Spinal cord (tissue), 10 donors: Measurements from ENCODE around the gene ELMOD3. TPM values are rescaled to one million over a fixed set of nuclear protein-coding genes. Genes with fewer than 3 reads are reported as not detected.
A peak's percentile ranks its signal among the peaks of the same experiment; 100 is the strongest.

Source experiments
- DNase-seq, 6 donors: peaks; one replicate each; pipeline versions ENCODE4 v3.0.0 to v3.0.0-alpha.2; 2013 to 2015; ENCODE audit warnings: low spot score in 6 of 6, low read depth in 4 of 6
- H3K27ac ChIP-seq: one replicate; pipeline ENCODE4 v1.5.1; 2013; ENCODE audit warnings: low read depth, low read length, control low read depth
- H3K27me3 ChIP-seq: one replicate; pipeline ENCODE4 v1.6.1; 2013; ENCODE audit warnings: low read length; ENCODE audit not compliant: control insufficient read depth, insufficient read depth
- H3K36me3 ChIP-seq: one replicate; pipeline ENCODE4 v1.6.1; 2013; ENCODE audit warnings: low read length; ENCODE audit not compliant: control insufficient read depth, insufficient read depth
- H3K4me1 ChIP-seq: one replicate; pipeline ENCODE4 v1.6.1; 2013; ENCODE audit warnings: low read length; ENCODE audit not compliant: control insufficient read depth, insufficient read depth
- H3K4me3 ChIP-seq: one replicate; pipeline ENCODE4 v1.5.1; 2013; ENCODE audit warnings: low read depth, low read length, control low read depth
- H3K9me3 ChIP-seq: one replicate; pipeline ENCODE4 v1.6.1; 2013; ENCODE audit warnings: low read length; ENCODE audit not compliant: control insufficient read depth, insufficient read depth
- WGBS: methylation state at CpG from one replicate; pipeline ENCODE4 v1.1.5; 2013; ENCODE audit warnings: missing lambda C conversion rate; ENCODE audit not compliant: insufficient coverage; 5-methylcytosine and 5-hydroxymethylcytosine counted together
- polyA plus RNA-seq, 2 donors: library from polyadenylated mRNA; unstranded; fragments of 120-200 nt; gene quantifications; one replicate each; pipeline ENCODE4 v1.2.1, GENCODE V29; 2013; ENCODE audit not compliant: insufficient read length in 2 of 2
- total RNA-seq, 2 donors: library from RNA; depleted of rRNA in 1 of 2; stranded (reverse); fragments of 120-200 nt in 1 of 2; fragments of >200 nt in 1 of 2; gene quantifications; one replicate each; pipeline versions ENCODE4 v1.2.3 to v1.2.4, GENCODE V29; 2013 to 2014
- donor health status: healthy.

Gene ELMOD3
- total and polyA plus RNA-seq, 4 donors, result 17.4 to 35.7 (median 24.5) TPM

- no peaks in the 10 kb centered on the region for H3K4me1 ChIP-seq
- no peak for DNase-seq
- H3K27me3 ChIP-seq, result no peaks in the 10 kb centered on the region
- no peaks in the 10 kb centered on the region for H3K9me3 ChIP-seq
- no peak overlapping the region for H3K27ac ChIP-seq
- H3K36me3 ChIP-seq, result peaks cover 40% of the 10 kb centered on the region
- 65% methylated on average over 2 of the region's 2 CpGs for WGBS
- no peak overlapping the region for H3K4me3 ChIP-seq
These were observed 31.2 kb downstream of the ELMOD3 start for GRCh38 chr2:85385746-85386145.

- H3K4me1 ChIP-seq, result no peaks in the 10 kb centered on the region
- WGBS, result 100% methylated on average over 1 of the region's 2 CpGs
- no peak overlapping the region for H3K27ac ChIP-seq
- no peaks in the 10 kb centered on the region for H3K27me3 ChIP-seq
- no peak for DNase-seq
- H3K36me3 ChIP-seq, result peaks cover 49% of the 10 kb centered on the region
- no peak overlapping the region for H3K4me3 ChIP-seq
- H3K9me3 ChIP-seq, result no peaks in the 10 kb centered on the region
These were observed 33.2 kb downstream of the ELMOD3 start for GRCh38 chr2:85387754-85388153.

DNA sequence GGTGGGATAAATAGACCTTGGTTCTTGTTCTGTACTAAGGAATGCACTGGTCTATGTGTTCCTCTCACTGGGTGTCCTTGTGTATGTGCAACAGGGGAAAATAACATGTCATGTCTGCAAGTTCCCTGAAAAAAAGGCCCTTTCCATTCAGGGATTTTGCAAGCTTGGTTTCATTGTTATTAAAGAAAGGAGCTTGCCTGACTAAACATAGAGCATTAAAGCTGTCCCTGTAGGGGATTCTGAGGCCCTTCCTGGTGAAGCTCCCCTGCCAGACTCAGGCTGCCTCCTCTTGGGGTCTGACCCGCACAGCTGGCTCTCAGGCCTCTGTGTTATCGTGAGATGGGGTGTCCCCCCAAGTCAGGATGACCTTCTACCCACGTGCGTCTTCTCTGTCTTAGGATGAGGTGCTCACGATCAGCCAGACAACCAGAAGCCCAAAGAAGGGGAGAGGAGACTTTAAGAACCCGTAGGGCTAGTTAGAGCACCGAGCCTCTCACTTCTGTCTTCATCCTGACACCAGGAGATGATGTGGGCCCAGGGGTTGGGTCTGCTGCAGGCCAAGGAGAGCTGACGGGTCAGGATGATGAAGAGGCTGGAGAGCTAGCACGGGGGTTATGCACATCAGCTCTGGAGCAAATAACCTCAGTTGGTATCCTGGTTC lies 34.4 kb downstream of the ELMOD3 start:
- no peaks in the 10 kb centered on the region for H3K9me3 ChIP-seq
- no peak for DNase-seq
- no peaks in the 10 kb centered on the region for H3K27me3 ChIP-seq
- H3K27ac ChIP-seq, result no peak overlapping the region
- H3K36me3 ChIP-seq, result peaks cover 47% of the 10 kb centered on the region
- WGBS, result 79% methylated on average over 9 of the region's 9 CpGs
- peaks cover 3% of the 10 kb centered on the region for H3K4me1 ChIP-seq
- H3K4me3 ChIP-seq, result no peak overlapping the region

DNA sequence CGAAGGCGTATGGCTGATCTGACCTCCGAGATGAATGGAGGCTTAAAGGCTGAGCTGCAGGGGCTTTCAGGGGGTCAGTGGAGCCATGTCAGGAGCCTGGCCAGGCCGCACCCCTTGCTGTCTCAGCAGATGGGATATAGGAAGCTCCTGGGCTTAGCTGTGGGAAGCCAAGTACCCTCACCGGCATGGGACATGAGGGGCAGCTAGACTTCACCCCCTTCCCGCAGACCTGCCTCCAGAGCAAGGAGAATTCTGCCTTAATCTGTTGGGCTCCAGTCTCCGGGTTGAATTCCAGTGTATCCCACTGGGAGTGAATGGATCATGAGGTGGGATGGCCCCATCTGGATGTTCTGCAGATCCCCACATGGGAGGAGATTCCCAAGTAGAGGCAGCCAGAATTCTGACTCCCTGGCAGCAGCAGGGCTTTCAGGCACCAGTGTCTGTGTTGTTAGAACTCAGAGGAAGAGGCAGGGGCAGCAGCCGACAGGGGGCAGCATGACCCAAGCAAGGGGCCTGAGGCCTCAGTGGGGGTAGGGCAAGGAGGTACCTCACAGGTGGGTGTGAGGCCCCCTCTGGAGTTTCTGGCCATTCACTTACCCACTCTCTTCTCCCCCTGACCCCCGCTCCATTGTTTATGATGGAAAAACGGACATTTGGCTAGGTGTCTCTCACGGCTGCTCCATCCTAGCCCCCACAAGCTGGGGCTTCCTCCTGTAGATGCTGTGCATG lies 36.5 kb downstream of the ELMOD3 start:
- peak in 2 of 6 donors; percentile 43 to 55 for DNase-seq
- no peak overlapping the region for H3K27ac ChIP-seq
- H3K4me1 ChIP-seq, result peaks cover 22% of the 10 kb centered on the region
- no peaks in the 10 kb centered on the region for H3K9me3 ChIP-seq
- WGBS, result 76% methylated on average over 8 of the region's 11 CpGs
- H3K4me3 ChIP-seq, result no peak overlapping the region
- peaks cover 45% of the 10 kb centered on the region for H3K36me3 ChIP-seq
- H3K27me3 ChIP-seq, result no peaks in the 10 kb centered on the region

- 81% methylated on average over 4 of the region's 4 CpGs for WGBS
- Histone ChIP-seq H3K27me3 (no peaks in the 10 kb centered on the region), H3K4me1 (peaks cover 35% of the 10 kb centered on the region), H3K9me3 (no peaks in the 10 kb centered on the region), H3K36me3 (peaks cover 44% of the 10 kb centered on the region), H3K4me3 (no peak overlapping the region), H3K27ac (peak overlapping the region; percentile 21)
- DNase-seq, result no peak
These were observed 39.3 kb downstream of the ELMOD3 start for GRCh38 chr2:85393836-85394235.

DNA sequence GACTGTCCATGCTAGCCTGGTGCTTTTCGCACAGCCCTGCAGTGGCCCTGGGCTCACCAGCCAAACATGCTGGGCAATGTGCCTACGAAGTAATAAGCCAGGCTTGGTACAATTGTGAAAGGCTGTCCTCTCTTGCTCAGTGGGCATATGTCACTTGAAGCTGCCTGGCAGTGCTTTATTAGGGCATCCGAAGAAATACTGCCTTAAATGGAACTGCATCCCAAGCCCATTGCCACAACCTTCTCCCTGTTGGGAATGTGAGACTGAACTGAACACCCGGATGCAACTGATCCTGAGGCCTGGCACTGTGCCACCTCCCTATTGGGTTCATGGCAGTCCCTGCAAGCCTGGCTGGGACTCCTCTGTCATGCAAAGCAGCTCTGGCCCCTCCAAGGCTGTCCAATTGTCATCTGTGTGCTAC lies 39.7 kb downstream of the ELMOD3 start:
- 41% methylated on average over 4 of the region's 4 CpGs for WGBS
- peak in 2 of 6 donors; percentile 70 to 80 for DNase-seq
- Histone ChIP-seq H3K36me3 (peaks cover 44% of the 10 kb centered on the region), H3K4me1 (peaks cover 35% of the 10 kb centered on the region), H3K27me3 (no peaks in the 10 kb centered on the region), H3K27ac (peak overlapping the region; percentile 21), H3K4me3 (no peak overlapping the region), H3K9me3 (no peaks in the 10 kb centered on the region)

DNA sequence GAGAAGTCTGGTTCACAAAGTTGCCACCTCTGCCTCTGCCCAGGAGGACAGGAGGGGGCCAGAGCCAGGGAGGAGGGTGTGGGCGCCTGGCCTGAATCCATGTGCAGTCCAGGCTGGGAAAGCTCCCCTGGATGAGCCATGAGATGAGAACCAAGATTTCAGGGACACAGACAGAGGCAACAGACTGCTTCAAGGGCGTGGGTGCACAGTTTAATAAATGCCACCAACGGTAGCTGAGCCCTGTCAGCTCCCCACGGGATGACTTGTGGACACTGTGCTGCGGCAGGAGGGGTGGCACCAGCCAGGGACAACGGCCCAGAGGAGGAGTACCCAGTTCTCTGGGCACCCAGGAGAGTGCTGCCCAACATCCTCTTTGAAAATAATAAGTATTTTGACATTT lies 40.4 kb downstream of the ELMOD3 start:
- H3K9me3 ChIP-seq, result no peaks in the 10 kb centered on the region
- no peaks in the 10 kb centered on the region for H3K27me3 ChIP-seq
- peaks cover 35% of the 10 kb centered on the region for H3K4me1 ChIP-seq
- no peak overlapping the region for H3K4me3 ChIP-seq
- no peak overlapping the region for H3K27ac ChIP-seq
- peaks cover 38% of the 10 kb centered on the region for H3K36me3 ChIP-seq
- DNase-seq, result no peak
- 73% methylated on average over 6 of the region's 6 CpGs for WGBS

DNA sequence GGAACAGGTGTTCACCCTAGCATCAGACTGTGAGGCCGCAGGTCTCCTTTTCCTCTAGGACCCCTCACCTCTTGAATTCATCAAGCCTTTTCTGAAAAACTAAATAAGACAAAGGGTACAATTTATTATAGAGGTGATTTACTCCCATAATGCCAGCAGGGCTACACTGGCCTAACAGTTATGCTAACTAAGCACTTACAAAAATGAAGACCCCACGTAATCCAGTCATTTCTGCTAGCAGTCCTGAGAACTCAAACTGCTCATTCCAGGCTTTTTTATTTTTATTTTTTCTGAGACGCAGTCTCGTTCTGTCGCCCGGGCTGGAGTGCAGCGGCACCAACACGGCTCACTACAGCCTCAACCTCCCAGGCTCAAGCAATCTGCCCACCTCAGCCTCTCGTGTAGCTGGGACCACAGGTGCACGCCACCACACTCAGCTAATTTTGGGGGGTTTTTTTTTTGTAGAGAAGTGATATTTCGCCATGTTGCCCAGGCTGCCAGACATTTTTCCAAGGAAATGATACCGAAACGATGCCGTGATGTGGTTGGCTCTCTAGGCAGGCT lies 41.4 kb downstream of the ELMOD3 start:
- no peaks in the 10 kb centered on the region for H3K27me3 ChIP-seq
- peaks cover 45% of the 10 kb centered on the region for H3K4me1 ChIP-seq
- peaks cover 31% of the 10 kb centered on the region for H3K36me3 ChIP-seq
- H3K27ac ChIP-seq, result peak overlapping the region; percentile 25
- H3K9me3 ChIP-seq, result no peaks in the 10 kb centered on the region
- no peak for DNase-seq
- H3K4me3 ChIP-seq, result no peak overlapping the region
- WGBS, result no CpG with 5 or more reads among the region's 14 CpGs

GRCh38 chr2:85396531-85397470 lies 42.2 kb downstream of the ELMOD3 start:
- Histone ChIP-seq H3K4me3 (no peak overlapping the region), H3K27ac (peak overlapping the region; percentile 25), H3K9me3 (no peaks in the 10 kb centered on the region), H3K4me1 (peaks cover 53% of the 10 kb centered on the region), H3K27me3 (no peaks in the 10 kb centered on the region), H3K36me3 (peaks cover 24% of the 10 kb centered on the region)
- peak in 1 of 6 donors; percentile 70 for DNase-seq
- WGBS, result 50% methylated on average over 5 of the region's 5 CpGs
